GF-D8 (cell line): ENCODE data around the gene PSME2.

ENCODE experiments used
- DNase-seq: peaks from one replicate; lab custom pipeline; 2025; lab: John Stamatoyannopoulos, UW

The PSME2 gene, protein sequence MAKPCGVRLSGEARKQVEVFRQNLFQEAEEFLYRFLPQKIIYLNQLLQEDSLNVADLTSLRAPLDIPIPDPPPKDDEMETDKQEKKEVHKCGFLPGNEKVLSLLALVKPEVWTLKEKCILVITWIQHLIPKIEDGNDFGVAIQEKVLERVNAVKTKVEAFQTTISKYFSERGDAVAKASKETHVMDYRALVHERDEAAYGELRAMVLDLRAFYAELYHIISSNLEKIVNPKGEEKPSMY

DNA sequence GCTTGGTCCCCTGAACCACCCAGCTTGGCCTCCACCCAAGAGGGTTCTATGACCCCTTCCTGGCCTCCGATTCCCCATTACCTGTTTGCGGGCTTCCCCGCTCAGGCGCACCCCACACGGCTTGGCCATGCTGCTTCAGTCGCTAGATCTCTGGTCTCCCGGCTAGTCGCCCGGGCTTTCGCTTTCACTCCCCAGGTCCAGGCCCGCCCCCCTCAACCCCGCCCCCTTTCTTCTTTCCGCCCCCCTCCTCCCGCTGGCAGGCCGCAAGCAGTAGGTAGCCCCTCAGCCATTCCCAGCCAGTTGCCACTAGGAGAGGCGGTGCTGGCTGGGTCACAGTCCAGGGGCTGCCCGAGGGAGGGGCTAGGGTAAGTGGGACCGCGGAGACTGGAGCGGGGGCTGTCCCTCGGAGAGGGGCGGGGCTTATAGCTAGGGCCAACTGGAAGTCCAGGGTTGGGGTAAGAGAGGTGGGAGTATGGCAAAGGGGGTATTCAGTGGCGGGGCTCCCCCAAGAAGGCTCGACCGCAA lies at the start of gene PSME2:
Gene PSME2, minus strand, starts transcription at position 158 of the 525 bp plus-strand sequence. Its CDS starts 29 bp downstream, at position 129.
- peak; percentile 85 for DNase-seq

DNA sequence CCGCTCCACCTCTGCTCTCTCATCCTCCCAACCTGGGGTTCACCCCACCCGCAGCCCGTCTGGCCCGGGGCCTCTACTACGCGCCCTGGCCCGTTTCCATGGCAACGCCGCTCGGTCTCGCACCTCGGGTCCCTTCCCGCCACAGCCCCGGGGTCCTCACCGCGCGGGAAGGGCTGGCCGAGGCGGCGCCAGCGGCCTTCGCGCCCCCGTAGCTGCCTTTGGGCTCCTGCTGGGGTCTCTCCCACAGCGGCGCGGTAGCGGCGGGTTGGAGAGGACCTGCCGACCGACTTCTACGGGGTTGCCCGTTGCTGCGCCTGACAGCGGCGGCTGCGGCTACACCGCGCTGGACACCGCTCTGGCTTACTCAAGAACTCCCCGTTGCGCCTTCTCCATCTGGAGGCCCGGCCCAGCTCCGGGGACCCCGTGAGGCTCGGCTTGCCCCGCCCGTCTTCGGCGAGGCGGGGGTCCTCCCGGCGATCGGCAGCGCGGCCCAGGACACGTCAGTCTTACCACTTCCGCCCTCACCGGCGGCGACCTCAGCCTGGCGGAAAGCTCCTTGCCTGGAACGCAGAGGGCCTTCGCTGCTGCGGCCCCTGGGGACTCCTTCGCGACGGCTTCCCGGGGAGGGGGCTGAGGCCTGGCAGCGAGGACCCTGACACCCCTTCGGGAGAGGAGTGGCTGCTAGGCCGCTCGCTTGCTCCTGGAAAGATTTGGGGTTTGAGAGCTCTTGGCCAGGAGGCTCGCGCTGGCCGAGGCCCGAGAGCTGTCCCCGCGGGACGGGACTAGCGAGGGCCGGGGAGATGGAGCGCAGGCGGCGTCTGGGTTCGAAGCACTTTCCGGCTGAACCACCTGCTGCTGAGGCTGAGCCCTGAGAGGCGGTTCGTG lies 49.0 kb upstream of the PSME2 start, which contains the start of gene TM9SF1:
Gene TM9SF1, minus strand, starts transcription at position 256 of the 885 bp plus-strand sequence. CDS start 422 bp downstream, outside the sequence.
- peak; percentile 72 for DNase-seq

DNA sequence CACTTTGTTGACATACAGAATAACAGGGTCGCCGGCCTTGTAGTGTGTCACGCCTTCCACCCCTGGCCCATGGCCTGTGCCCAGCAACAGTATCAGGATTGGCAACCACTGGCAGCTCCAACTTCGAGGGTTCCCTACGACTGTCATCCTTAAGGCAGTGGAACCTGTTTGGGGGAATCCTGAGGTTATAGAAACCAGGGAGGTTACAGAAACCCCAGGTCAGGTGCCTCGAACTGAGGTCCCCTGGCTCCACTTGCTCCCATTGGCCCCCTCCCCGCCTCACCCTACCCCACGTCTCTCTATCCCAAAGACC lies 48.4 kb upstream of the PSME2 start:
- no peak for DNase-seq

DNA sequence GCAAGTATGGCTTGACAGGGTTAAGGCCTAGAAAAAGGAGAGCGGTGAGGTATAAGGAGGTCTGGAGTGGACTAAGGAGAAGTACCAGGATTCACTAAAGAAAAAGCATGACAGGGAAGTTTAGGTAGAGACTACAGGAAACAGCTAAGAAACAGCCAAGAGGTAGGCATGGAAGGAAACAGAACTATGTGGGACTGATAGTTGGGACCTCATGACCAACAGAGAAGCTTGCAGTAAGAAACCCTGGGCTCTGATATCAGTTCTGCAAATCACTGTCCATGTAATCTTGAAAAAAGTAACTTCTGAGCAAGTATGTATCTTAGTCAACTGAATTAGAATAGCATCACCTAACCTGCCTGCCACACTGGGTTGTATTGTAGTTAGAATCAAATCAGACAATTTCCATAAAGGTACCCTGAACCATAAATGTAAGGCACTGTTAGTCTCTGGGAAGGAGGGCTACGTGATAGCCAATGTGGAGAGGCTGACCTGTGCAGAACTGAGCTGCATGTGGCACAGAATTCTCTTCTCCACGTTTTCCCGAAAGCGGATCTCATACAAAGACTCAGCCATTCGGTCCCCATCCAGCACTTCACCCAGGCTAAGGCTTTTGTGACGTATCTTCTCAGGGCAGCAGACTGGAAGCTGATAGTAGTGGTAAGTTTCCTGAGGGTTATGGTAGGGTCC lies 47.9 kb upstream of the PSME2 start:
- DNase-seq = no peak

DNA sequence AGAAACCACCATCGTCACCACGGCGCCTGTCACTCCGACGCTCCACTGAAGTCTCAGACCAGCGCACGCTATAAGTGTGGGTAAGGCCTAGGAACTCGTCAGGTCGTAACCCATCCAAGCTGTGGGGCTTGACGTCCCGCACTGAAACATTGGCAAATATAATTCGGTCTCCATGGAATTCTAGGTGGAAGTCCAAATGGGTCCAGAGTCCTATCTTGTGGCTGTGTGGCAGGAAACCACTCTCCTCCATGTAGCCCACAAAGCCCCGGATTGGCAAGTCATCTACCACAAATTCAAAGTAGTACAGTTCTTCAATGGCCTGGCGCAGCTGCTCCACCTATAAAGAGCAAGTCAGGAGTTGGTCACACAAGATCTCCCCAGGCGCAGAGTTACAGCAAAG lies 46.5 kb upstream of the PSME2 start:
- DNase-seq = no peak

DNA sequence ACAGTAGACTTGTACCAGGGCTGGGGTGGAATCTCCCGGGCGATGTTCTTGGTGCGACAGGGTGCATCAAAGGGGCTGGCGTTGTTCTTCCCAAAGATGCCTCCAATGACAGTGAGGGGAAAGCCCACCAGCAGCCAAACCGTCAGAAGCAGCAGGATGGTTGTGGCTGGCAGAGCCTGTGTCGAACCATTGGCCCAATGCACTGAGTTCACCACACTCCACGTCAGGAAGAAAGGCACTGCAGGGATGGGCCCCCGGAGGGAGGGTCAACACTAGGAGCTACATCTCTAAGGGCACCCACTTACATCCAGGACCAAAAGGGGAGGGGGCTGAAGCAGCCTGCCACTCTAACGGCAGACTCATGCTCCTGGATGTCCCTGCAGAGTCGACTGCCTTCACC lies 44.0 kb upstream of the PSME2 start:
- DNase-seq = no peak

DNA sequence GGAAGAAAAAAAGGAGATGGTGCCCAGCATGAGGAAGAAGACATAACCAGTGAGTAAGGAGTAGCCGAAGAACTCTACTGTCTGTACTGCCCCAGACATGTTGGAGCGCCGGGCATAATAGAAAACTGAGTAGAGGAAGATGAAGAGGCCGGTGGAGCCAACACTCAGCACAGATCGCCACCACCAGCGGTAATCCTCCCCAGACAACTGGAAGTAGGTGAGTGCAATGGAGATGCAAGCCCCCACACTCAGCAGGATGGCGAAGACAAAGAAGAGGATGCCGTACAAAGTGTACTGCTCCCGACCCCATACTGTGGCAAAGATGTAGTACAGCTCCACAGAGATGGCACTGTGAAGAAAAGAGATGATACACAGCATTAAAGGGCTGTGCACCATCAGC lies 43.0 kb upstream of the PSME2 start:
- no peak for DNase-seq

DNA sequence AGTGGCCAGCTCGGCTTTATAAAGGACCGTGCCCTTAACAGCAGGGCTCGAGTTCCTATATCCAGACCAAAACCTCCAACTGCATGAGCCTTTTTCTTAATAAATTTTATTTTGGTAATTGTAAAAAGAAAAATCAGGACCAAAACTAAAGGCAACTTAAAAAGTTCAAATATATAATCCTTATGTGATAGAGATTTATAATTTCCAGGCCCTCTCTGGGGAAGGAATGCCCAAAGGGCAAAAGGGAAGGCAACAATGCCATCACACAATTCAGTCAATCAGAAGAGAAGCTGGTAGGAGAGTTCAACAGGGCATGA lies 42.6 kb upstream of the PSME2 start:
- no peak for DNase-seq

DNA sequence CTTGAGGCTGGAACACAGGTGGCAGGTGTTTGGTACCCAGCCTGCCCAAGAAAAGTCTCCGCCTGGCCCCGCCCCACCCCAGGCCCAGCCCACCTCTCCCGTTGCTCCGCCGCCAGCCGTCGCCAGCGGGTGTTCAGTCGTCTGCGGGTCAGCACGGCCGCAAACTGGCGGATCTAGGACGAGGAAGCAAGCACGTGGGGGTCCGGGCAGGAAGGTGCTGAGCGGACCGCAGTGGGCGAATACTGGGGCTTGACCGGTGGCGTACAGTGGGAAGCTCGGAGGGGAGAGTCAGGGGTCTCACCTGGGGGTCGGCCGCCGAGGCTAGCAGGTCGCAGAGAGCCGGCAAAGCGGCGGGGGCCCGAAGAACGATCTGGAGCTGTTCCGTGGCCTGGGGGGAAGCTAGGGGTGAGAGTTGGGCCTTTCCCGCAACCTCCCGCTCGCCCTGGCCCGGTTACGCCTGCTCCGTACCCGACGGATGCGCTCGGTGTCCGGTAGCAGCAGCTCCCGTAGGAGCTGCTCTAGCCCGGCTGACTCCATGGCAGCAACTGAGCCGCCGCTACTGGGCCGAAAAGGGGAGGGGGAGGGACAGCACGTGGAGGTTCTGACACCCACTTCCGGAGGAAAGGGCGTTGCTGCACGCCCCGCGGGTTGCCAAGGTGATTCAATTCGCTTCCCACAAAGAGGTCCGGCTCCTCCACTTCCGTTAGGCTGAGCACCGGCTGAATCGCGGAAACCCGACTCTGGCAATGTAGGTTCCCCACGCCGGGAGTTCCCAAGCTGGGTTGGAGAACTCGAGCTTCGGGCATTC lies 42.0 kb upstream of the PSME2 start, which contains the start of gene IPO4:
Gene IPO4, minus strand, starts transcription at position 566 of the 808 bp plus-strand sequence. Its CDS starts 29 bp downstream, at position 537.
- peak; percentile 92 for DNase-seq

DNA sequence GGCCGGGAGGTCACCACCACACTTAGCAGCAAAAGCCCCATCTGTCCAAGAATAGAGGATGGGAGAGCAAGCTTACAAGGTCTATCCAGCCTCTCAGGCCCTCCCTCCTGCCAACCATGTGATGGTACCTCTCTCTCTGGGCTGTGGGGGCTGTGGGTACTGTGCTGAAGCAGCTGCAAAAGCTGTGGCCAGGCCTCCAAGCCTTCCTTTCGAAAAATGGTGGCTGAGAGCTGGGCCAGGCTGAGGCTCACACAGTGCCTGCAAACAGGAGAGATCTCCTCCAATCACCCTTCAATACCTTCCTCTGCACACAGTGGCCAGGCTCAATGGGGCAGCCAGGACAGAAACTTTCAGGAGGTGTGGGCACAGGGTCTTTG lies 41.1 kb upstream of the PSME2 start:
- DNase-seq = no peak

DNA sequence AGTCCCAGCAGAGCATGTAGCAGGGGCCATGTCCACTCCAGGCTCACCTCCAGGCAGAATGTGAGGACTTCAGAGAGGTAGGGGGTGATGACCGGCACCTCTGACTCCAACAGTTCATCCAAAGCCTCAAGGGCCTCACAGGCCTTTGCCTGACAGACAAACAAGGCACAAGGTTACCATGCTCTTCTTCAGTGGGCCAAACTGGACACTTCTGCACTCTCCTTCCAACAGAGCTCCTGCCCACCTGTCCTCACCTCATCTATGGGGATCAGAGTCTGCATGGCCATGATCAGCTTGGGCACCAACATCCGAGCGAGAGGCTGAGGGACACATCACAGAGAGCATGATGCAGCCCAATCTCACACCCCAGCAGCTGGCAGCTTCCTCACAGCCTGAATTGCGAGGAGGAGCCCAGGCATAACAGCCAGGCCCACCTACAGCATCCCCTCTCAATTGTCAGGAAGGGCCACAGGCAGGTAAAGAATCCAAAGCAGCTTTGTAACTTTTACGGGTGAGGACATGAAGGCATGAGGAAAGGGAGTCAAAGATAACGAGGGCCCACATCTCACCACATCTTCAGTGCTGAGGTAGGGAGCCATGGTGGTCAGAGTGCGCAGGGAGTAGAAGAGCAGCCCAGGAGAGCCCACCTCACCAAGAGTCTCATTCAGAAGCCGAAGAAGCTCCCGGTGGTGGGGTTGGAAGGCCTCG lies 40.6 kb upstream of the PSME2 start:
- DNase-seq = no peak

DNA sequence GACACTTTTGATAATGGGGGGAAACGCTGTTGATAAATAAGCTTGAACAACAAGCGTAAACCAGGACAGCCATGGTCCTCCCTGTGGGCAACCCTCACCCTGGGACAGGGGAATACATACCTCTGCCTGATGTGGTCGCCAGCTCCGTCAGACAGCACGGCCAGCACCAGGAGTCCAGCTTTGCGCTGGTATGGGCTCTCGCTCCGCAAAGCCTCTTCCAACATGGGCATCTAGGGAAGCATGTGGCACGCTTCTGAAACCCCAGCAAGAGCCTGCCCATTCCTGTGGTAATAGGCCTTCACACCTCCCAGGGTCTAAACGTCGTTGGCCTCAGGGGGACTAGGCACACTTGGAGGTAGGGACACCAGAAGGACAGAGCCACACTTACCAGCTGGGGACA lies 39.3 kb upstream of the PSME2 start:
- no peak for DNase-seq

DNA sequence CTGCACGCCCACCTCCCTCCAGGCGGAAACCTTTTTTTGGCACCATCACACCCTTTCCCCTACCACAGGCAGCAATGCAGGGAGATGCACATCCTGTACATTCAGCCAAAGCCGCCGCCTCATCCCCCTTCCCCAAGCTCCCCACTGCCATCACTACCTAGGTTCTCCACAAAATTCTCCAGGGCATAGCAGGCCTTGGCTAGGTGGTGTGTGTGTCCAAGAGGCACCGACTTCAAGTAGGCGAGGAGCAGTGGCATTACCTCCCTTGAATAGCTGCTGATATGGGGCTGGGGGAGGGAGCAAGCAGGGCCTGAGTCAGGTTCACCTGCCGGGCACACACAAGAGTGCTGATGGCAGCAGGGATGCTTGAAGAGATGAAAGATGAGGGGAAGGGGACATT lies 38.6 kb upstream of the PSME2 start:
- DNase-seq = no peak

DNA sequence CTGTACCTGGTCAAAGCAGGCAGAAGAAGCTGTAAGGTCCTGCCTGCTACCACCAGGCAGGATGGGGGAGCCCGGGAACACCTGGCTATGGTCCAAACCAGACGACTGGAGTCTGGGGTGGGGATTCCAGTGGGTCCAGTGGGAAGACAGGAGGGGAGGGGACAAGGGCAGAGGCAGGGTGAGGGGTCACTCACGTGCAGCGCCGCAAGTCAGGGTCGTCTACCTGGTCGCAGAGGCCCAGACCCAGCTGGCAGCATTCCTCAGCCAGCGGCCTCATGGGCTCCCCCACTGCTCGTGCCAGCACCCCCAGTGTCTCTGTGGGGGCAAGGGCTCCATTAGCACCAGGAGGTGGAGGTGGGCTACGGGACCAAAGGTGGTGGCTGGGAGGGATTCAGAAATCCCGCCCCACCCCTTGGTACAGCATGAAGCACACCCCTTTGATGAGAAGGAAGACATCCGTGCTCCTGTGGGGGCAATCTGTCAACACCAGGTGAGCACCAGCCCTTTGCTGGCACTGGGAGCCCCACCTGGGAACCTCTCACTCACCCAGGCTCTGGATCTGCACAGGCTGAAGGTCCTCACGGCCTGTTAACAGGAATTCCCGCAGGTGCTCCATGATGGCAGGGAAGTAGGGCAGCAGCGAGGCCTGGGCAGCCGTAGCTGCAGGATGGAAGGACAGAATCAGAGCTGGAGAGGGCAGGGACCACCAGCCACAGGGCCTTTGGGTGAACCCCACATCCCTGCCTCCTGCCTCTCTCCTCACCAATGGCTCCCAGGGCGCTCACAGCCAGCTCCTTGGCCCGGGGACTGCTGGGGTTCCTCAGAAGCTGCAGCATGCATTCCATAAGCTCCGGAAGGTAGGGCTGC lies 37.9 kb upstream of the PSME2 start:
- DNase-seq = no peak

DNA sequence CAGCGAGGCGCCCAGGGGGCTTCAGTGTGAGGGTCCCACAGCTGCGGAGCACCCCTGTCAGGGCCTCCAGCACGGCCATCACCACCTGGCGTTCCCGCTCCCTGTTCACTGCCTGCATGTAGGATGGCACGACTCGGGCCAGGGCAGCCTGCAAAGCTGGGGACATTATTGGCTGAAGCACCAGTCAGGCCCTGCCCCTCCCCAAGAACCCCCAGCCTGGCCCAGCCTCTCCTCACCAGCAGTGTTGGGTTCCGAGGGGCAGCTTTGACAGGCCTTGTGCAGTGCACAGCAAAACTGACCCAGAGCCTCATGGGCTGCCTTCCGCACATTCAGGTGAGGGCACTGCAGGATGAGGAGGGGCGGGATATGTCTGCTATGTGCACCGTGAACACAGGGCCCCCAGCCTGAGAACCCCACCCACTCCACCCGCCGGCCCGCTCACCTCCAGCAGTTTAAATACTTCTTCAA lies 36.6 kb upstream of the PSME2 start:
- no peak for DNase-seq

DNA sequence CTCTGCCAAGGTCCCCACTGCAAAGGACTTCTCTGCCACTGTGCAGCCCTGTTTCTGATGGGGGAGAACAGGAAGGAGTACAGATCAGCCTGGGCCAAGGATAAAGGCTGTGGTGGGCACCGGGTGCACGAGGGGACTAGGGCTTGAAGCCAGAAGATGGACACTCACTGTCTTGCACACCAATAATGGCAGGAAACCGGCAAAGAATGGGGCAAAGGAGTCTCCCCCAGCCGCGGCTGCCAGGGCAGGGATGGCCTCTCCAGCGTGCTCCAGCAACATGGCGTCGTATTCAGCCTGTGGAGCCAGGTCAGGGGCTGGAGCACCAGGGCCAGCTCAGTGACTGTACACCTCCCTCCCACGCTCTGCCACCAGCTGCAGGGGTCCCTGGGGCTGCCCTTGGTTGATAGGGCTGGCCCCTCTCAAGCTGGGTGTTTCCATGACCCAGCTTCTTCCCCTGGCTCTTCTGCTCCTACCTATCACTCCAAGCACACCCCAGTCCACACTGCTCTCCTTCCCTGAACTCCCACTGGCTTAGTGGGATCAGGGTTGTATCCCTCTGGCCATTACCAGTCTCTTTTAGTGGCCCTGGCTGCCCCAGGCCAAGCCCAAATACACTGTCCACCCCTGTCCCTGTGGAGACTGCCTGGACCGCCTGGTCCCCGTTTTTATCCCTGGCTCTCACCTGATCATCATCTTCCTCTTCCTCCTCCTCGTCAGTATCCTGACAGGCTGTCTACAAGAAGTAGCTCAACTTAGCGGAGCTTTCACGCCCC lies 35.9 kb upstream of the PSME2 start:
- no peak for DNase-seq

DNA sequence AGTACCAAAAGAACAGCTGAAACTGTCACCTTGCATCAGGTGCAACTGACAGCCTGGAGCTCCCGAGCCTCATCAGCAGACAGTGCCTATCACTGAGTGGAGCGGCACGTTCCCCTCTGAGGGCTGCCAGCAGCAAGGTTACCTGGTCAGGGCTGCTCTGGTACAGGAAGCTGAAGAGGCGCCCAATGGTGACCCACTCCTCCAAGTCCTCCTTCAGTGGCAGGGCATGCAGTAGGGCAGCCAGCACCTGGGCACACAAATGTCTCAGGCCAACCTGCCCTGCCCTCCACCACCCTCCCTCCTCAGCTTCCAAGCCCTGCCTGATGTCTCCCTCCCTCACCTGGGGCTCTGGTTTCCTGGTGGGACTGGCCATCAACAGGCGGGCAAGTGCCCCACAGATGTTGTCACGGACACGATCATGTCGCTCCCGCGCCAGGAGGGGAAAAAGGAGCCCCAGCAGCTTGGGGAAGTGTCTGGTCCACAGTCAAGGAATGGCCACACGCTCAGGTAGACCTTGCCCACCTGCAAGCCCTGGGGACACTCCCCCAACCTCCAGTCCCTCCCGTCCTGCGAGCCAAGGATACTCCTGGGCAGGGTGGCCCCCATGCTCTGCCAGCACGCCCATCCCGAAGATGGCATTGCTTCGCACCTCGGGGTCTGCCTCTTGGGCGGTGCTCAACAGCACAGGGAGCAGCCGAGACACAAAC lies 35.1 kb upstream of the PSME2 start:
- DNase-seq = no peak

DNA sequence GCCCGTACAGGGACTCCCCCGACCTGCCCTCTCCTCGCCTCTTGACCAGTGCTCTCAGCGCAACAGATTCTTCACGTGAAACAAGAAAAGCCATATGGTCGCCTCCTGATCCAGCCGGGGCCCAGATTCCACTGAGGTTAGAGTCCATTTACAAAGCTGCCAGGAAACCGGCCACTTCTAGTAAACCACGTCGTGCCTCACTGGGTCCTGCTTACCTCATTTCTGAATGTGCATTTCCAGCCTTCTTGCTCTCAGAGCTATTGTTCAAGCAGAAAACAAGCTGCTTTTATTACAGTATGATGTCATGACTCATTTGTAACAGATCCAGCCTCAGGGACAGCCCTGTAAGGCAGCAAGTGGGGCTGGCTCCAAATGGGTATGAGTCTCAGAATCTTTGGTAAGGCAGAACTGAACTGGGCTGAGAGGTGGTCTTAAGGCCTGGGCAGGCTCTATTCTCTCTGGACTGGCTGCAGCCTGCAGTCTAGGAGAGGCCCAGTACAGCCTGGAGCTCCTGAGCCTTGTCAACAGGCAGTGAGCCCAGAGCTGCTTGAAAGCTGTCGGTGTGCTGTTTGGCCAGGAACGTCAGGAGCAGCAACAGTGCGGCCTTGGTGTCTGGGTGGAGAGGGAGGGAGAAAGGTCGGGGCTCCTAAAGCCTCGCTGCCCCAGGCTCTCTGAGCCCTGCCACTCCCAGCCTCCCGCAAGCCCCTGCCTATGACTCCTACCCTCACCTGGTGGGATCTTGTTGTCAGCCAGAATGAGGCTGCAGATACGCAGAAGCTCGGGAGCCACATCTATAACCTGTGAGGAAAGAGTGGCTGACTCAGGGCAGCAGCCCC lies 33.8 kb upstream of the PSME2 start:
- no peak for DNase-seq
